ENCODE results near the gene PCNX3. TPM values are rescaled to one million over a fixed set of nuclear protein-coding genes. Genes with fewer than 3 reads are reported as not detected.
A peak's percentile ranks its signal among the peaks of the same experiment; 100 is the strongest.

Gene PCNX3
- total and polyA plus RNA-seq, 4 donors: 13.9 to 53.8 (median 20.4) TPM

GRCh38 chr11:65588199-65589054 is 27.1 kb upstream of the PCNX3 start:
- TF ChIP-seq CTCF (IDR thresholded peaks at IDR 0.05; ENCODE audit: control extremely low read depth, extremely low read depth): no peak
- Histone ChIP-seq H3K9me3 (ENCODE audit: control insufficient read depth in 4 of 4, insufficient read depth in 3 of 4, low read length in 3 of 4) (no peaks in the 10 kb centered on the region), H3K4me1 (ENCODE audit: control insufficient read depth in 5 of 5, insufficient read depth in 5 of 5, low read length in 5 of 5) (peaks cover 0 to 16% (median 0%) of the 10 kb centered on the region in 5 donors), H3K27me3 (ENCODE audit: control insufficient read depth in 3 of 3, insufficient read depth in 3 of 3, low read length in 2 of 3) (peaks cover 0 to 12% (median 3%) of the 10 kb centered on the region in 3 donors), H3K4me3 (no peak overlapping the region), H3K9ac (ENCODE audit: insufficient read depth in 1 of 2, low read length in 2 of 2) (no peak overlapping the region), H3K36me3 (ENCODE audit: control insufficient read depth in 4 of 4, insufficient read depth in 4 of 4, low read length in 4 of 4) (peaks cover 0 to 38% (median 10%) of the 10 kb centered on the region in 4 donors), H3K27ac (ENCODE audit: low read depth in 1 of 2, low read length in 1 of 2) (peak overlapping the region; percentile 49 to 77)
- no peak for DNase-seq
- 42 to 51% methylated on average over 13 of the region's 13 CpGs for WGBS, 2 donors
- ATAC-seq (ENCODE audit: insufficient read depth, low FRiP score): peak; percentile 44

GRCh38 chr11:65589444-65590239 is 25.9 kb upstream of the PCNX3 start:
- H3K9me3 ChIP-seq (ENCODE audit: control insufficient read depth in 4 of 4, insufficient read depth in 3 of 4, low read length in 3 of 4): no peaks in the 10 kb centered on the region
- H3K9ac ChIP-seq (ENCODE audit: insufficient read depth in 1 of 2, low read length in 2 of 2): no peak overlapping the region
- no peak for DNase-seq
- ATAC-seq (ENCODE audit: insufficient read depth, low FRiP score): no peak
- peaks cover 0 to 2% (median 0%) of the 10 kb centered on the region in 3 donors for H3K27me3 ChIP-seq (ENCODE audit: control insufficient read depth in 3 of 3, insufficient read depth in 3 of 3, low read length in 2 of 3)
- H3K4me3 ChIP-seq: no peak overlapping the region
- peaks cover 0 to 34% (median 9%) of the 10 kb centered on the region in 4 donors for H3K36me3 ChIP-seq (ENCODE audit: control insufficient read depth in 4 of 4, insufficient read depth in 4 of 4, low read length in 4 of 4)
- H3K27ac ChIP-seq (ENCODE audit: low read depth in 1 of 2, low read length in 1 of 2): no peak overlapping the region
- WGBS, 2 donors: 81 to 87% methylated on average over 9 of the region's 9 CpGs
- H3K4me1 ChIP-seq (ENCODE audit: control insufficient read depth in 5 of 5, insufficient read depth in 5 of 5, low read length in 5 of 5): peaks cover 0 to 13% (median 0%) of the 10 kb centered on the region in 5 donors
- no peak for TF ChIP-seq CTCF (IDR thresholded peaks at IDR 0.05; ENCODE audit: control extremely low read depth, extremely low read depth)

GRCh38 chr11:65590240-65590738 is 25.3 kb upstream of the PCNX3 start:
- H3K36me3 ChIP-seq (ENCODE audit: control insufficient read depth in 4 of 4, insufficient read depth in 4 of 4, low read length in 4 of 4): peaks cover 0 to 29% (median 9%) of the 10 kb centered on the region in 4 donors
- DNase-seq: peak; percentile 80 to 87 (median 83)

More at GRCh38 chr11:65590240-65590738, 25.3 kb upstream of the PCNX3 start:
- H3K9me3 ChIP-seq (ENCODE audit: control insufficient read depth in 4 of 4, insufficient read depth in 3 of 4, low read length in 3 of 4): no peaks in the 10 kb centered on the region
- H3K4me1 ChIP-seq (ENCODE audit: control insufficient read depth in 5 of 5, insufficient read depth in 5 of 5, low read length in 5 of 5): peaks cover 0 to 11% (median 0%) of the 10 kb centered on the region in 5 donors
- 66 to 75% methylated on average over 8 of the region's 8 CpGs for WGBS, 2 donors
- H3K4me3 ChIP-seq: no peak overlapping the region
- no peak overlapping the region for H3K27ac ChIP-seq (ENCODE audit: low read depth in 1 of 2, low read length in 1 of 2)
- no peaks in the 10 kb centered on the region for H3K27me3 ChIP-seq (ENCODE audit: control insufficient read depth in 3 of 3, insufficient read depth in 3 of 3, low read length in 2 of 3)
- H3K9ac ChIP-seq (ENCODE audit: insufficient read depth in 1 of 2, low read length in 2 of 2): no peak overlapping the region
- no peak for TF ChIP-seq CTCF (IDR thresholded peaks at IDR 0.05; ENCODE audit: control extremely low read depth, extremely low read depth)
- no peak for ATAC-seq (ENCODE audit: insufficient read depth, low FRiP score)

Data from lung (tissue), 12 donors.